GM12878 (cell line): ENCODE measurements around the gene PEAR1. TPM values are rescaled to one million over a fixed set of nuclear protein-coding genes. Genes with fewer than 3 reads are reported as not detected.

ENCODE experiments used
- ATAC-seq: fragments of 200-7000 bp; cut with Tn5 transposase; 3 replicates; pipeline ENCODE4 v1.9.1; 2020; ENCODE audit warnings: mild to moderate bottlenecking, moderate library complexity
- BruUV-seq: library from RNA; stranded (reverse); fragments of 400-500 nt; replicated peaks from 2 replicates; lab custom pipeline; 2021; lab: Mats Ljungman, UMichigan
- CTCF ChIA-PET: fragments of 300-600 bp; sonication (Branson Sonifier 250); formaldehyde crosslinking; extraction: SDS; loops from one replicate; lab custom pipeline; 2021; ENCODE audit warnings: inconsistent platforms; lab: Yijun Ruan, JAX
- POLR2A ChIA-PET: fragments of 350-600 bp; formaldehyde crosslinking; extraction: SDS; loops from one replicate; lab custom pipeline; 2021; ENCODE audit warnings: inconsistent platforms; lab: Charles Lee
- RAD21 ChIA-PET: fragments of 300-600 bp; sonication (Branson Sonifier 250); formaldehyde crosslinking; loops from one replicate; lab custom pipeline; 2023; ENCODE audit warnings: antibody characterized with exemption; ENCODE audit not compliant: unreplicated experiment; lab: Charles Lee
- SMC1A ChIA-PET: fragments of 300-600 bp; sonication (Branson Sonifier 250); formaldehyde crosslinking; loops from one replicate; lab custom pipeline; 2023; ENCODE audit not compliant: unreplicated experiment, uncharacterized antibody; lab: Charles Lee
- DNase-seq: peaks from one replicate; pipeline ENCODE4 v3.0.0-alpha.2; 2011; ENCODE audit warnings: low read depth, low spot score
- FAIRE-seq: peaks from 3 replicates; lab custom pipeline; 2011; peaks lifted over from hg19 to GRCh38; lab: Jason Lieb, UNC
- H2AFZ ChIP-seq: 2 replicates; pipeline ENCODE4 v1.6.0; 2011; ENCODE audit warnings: low read depth, low read length, control low read depth; ENCODE audit not compliant: control insufficient read depth
- H3K27ac ChIP-seq: 2 replicates; pipeline ENCODE4 v1.5.1; 2011; ENCODE audit warnings: control low read depth; ENCODE audit not compliant: control insufficient read depth, insufficient read depth
- H3K27me3 ChIP-seq, 2 experiments: replicated peaks in 1 of 2; 2 replicates each; pipeline versions ENCODE4 v1.6.0 to v1.6.1; 2011; ENCODE audit warnings: low read length in 1 of 2; ENCODE audit not compliant: control insufficient read depth in 2 of 2, insufficient read depth in 2 of 2
- H3K36me3 ChIP-seq, 2 experiments: 2 replicates each; pipeline ENCODE4 v1.5.1; 2011; ENCODE audit warnings: low read length in 1 of 2; ENCODE audit not compliant: control insufficient read depth in 2 of 2, insufficient read depth in 2 of 2
- H3K4me1 ChIP-seq: 2 replicates; pipeline ENCODE4 v1.6.1; 2011; ENCODE audit warnings: mild to moderate bottlenecking, low read length, moderate library complexity, mixed read lengths; ENCODE audit not compliant: control insufficient read depth, insufficient read depth
- H3K4me2 ChIP-seq: 2 replicates; pipeline ENCODE4 v1.6.0; 2011; ENCODE audit warnings: control low read depth; ENCODE audit not compliant: control insufficient read depth, insufficient read depth
- H3K4me3 ChIP-seq: fragments of 200-600 bp; sonication (generic); 2 replicates; pipeline ENCODE4 v1.5.1; 2016
- H3K79me2 ChIP-seq: 2 replicates; pipeline ENCODE4 v1.6.0; 2011; ENCODE audit warnings: low read length; ENCODE audit not compliant: control insufficient read depth, insufficient read depth
- H3K9ac ChIP-seq: 2 replicates; pipeline ENCODE4 v1.8.0; 2011; ENCODE audit warnings: low read length, control low read depth, mixed read lengths; ENCODE audit not compliant: control insufficient read depth, insufficient read depth
- H3K9me3 ChIP-seq: replicated peaks from 3 replicates; pipeline ENCODE4 v1.5.1; 2011; ENCODE audit warnings: mild to moderate bottlenecking, low read length; ENCODE audit not compliant: control insufficient read depth, insufficient read depth
- H4K20me1 ChIP-seq: 2 replicates; pipeline ENCODE4 v1.6.0; 2011; ENCODE audit not compliant: control insufficient read depth, insufficient read depth
- CBX3 ChIP-seq: fragments of 200-600 bp; sonication (generic); IDR thresholded peaks from 2 replicates; pipeline ENCODE4 v1.6.1; 2016; ENCODE audit warnings: low read depth, borderline replicate concordance
- CHD1 ChIP-seq: IDR thresholded peaks from 2 replicates; pipeline ENCODE4 v1.6.1; 2012; ENCODE audit warnings: low read depth, low read length, improper control_type of control experiment
- CHD2 ChIP-seq: IDR thresholded peaks from 2 replicates; pipeline ENCODE4 v1.6.1; 2011; ENCODE audit warnings: low read depth, low read length, improper control_type of control experiment, borderline replicate concordance
- ETV6 ChIP-seq, 2 experiments: fragments of 450-650 bp in 1 of 2; IDR thresholded peaks in 1 of 2; conservative IDR thresholded peaks in 1 of 2; 2 replicates each; pipeline ENCODE4 v1.6.1; 2014; ENCODE audit warnings: antibody characterized with exemption in 1 of 2, borderline replicate concordance in 1 of 2, low read depth in 1 of 2, mild to moderate bottlenecking in 1 of 2, moderate library complexity in 1 of 2
- HDAC6 ChIP-seq: fragments of 200-600 bp; sonication (generic); IDR thresholded peaks from one replicate; pipeline ENCODE4 v1.8.0; 2017; ENCODE audit warnings: antibody characterized with exemption; ENCODE audit not compliant: unreplicated experiment
- JUNB ChIP-seq: IDR thresholded peaks from 2 replicates; pipeline ENCODE4 v1.6.1; 2016; ENCODE audit warnings: antibody characterized with exemption, mild to moderate bottlenecking
- NR2C2 ChIP-seq: IDR thresholded peaks from 2 replicates; pipeline ENCODE4 v1.6.1; 2011; ENCODE audit warnings: borderline replicate concordance, low read depth; ENCODE audit not compliant: control insufficient read depth, insufficient read length
- TARDBP ChIP-seq: IDR thresholded peaks from 2 replicates; pipeline ENCODE4 v1.6.1; 2016; ENCODE audit warnings: borderline replicate concordance
- WRNIP1 ChIP-seq: IDR thresholded peaks from 2 replicates; pipeline ENCODE4 v1.6.1; 2011; ENCODE audit warnings: low read depth, low read length, improper control_type of control experiment, borderline replicate concordance
- YBX1 ChIP-seq: fragments of 450-650 bp; IDR thresholded peaks from 2 replicates; pipeline ENCODE4 v1.6.1; 2016; ENCODE audit warnings: antibody characterized with exemption
- ZBED1 ChIP-seq: IDR thresholded peaks from 2 replicates; pipeline ENCODE4 v1.6.1; 2016; ENCODE audit warnings: borderline replicate concordance
- ZNF274 ChIP-seq: IDR thresholded peaks from one replicate; pipeline ENCODE4 v1.8.0; 2011; ENCODE audit not compliant: insufficient read length, insufficient read depth
- WGBS: methylation state at CpG from one replicate; pipeline ENCODE4 v1.1.6; 2016; ENCODE audit warnings: low lambda C conversion rate; ENCODE audit not compliant: insufficient replicate concordance, insufficient coverage; ENCODE audit errors: missing lambda C conversion rate; 5-methylcytosine and 5-hydroxymethylcytosine counted together
- in situ Hi-C: fragments of 300-500 bp; cut with MboI; formaldehyde crosslinking; loops from 9 replicates; pipeline ENCODE4 v1.14.3; 2018; ENCODE audit warnings: mixed read lengths
- intact Hi-C: fragments of 100-400 bp; cut with micrococcal nuclease; formaldehyde crosslinking; loops from one replicate; pipeline ENCODE4 v1.14.2; 2022; ENCODE audit not compliant: unreplicated experiment
- polyA plus RNA-seq, 11 experiments: library from polyadenylated mRNA; depleted of rRNA in 4 of 11; unstranded in 6 of 11; stranded (reverse) in 5 of 11; fragments of >200 nt; fragmentation: Nextera tagmentation in 4 of 11; fragmentation: Illumina TruSeq in 1 of 11; extraction: Ambion mirVana in 4 of 11; extraction: Trizol in 1 of 11; gene quantifications; 1 replicate in 1 of 11; 2 replicates in 10 of 11; pipeline versions ENCODE4 v1.2.1 to v1.2.3, GENCODE V29; 2011 to 2016; ENCODE audit warnings: inconsistent platforms in 2 of 11, missing spikeins in 2 of 11, low read depth in 1 of 11
- total RNA-seq, 4 experiments: library from RNA; depleted of rRNA in 3 of 4; stranded (reverse); fragments of >200 nt in 3 of 4; fragmentation: Illumina TruSeq in 1 of 4; extraction: Trizol in 1 of 4; gene quantifications; 2 replicates each; pipeline versions ENCODE4 v1.2.1 to v1.2.3, GENCODE V29; 2013 to 2021
- TF ChIP-seq, protein P1 (sequence below): IDR thresholded peaks from 2 replicates; pipeline ENCODE4 v1.6.1; 2012; ENCODE audit warnings: low read depth, low read length, improper control_type of control experiment
- TF ChIP-seq, protein P2 (sequence below): fragments of 150-350 bp; IDR thresholded peaks from 2 replicates; pipeline ENCODE4 v1.6.1; 2016; ENCODE audit warnings: low read depth, low read length
- TF ChIP-seq, protein P3 (sequence below): IDR thresholded peaks from 2 replicates; pipeline ENCODE4 v1.6.1; 2012; ENCODE audit warnings: improper control_type of control experiment, low read depth, low read length; ENCODE audit not compliant: insufficient replicate concordance

The PEAR1 gene
- total and polyA plus RNA-seq, 10 of the 15 experiments (the other 5 are each of a cell fraction or from before 2014, with no cell fraction given) = not detected

DNA sequence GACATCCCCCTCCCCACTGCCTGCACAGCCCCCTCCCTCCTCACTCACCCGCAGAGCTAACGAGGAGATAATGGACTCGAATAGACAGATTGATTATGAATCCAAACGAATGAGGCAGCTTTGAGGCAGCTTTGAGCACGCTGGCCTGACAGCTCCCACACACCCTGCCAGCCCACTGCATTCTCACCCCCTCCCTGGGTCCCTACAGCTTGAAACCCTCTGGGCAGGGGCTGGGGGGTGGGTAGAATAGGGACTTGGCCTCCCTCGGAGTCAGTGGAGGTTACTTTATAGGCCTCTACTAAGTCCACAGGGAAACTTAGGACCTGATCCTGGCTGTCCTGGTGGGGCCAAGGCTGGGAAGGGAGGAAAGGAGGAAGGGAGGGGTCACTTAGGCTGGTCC is 30.9 kb upstream of the PEAR1 start:
- CTCF ChIA-PET = interaction anchor here (1.2 to 9.4 kb wide), 9 partner anchors 13 to 178 kb away, joined by 3 to 248 read pairs (median 37); partner anchors contain the start of genes CRABP2, ISG20L2 and METTL25B
- WGBS = 52% methylated on average over 6 of the region's 6 CpGs
- Histone ChIP-seq H3K9me3 (no peaks in the 10 kb centered on the region), H2AFZ (no peak overlapping the region), H3K4me2 (no peak overlapping the region; the same call in 1 of the 2 replicates), H3K9ac (no peak overlapping the region), H4K20me1 (no peaks in the 10 kb centered on the region), H3K36me3 (no peaks in the 10 kb centered on the region), H3K27ac (no peak overlapping the region), H3K4me1 (peaks cover 26% of the 10 kb centered on the region), H3K27me3 (peaks cover 3 to 22% of the 10 kb centered on the region in 2 experiments), H3K4me3 (no peak overlapping the region), H3K79me2 (no peaks in the 10 kb centered on the region)
- ATAC-seq (no peak), DNase-seq (no peak), FAIRE-seq (no peak)
- SMC1A ChIA-PET = interaction anchor here (1.1 to 4.2 kb wide), 5 partner anchors 24 to 176 kb away, joined by 3 to 75 read pairs (median 4); partner anchors contain the start of genes ISG20L2 and METTL25B
- no TSS peak for BruUV-seq
- RAD21 ChIA-PET = interaction anchor here (3.9 to 7.0 kb wide), 4 partner anchors 25 to 135 kb away, joined by 27 to 115 read pairs (median 114); partner anchors contain the start of genes ISG20L2 and METTL25B
- in situ Hi-C loops (loop anchor here (5.0 kb wide), 2 partner anchors 60 to 175 kb away; no protein-coding TSS in a partner anchor), intact Hi-C loops (no loop called here)
- POLR2A ChIA-PET = interaction anchor here (0.6 kb wide), 1 partner anchor 67 kb away, joined by 5 read pairs; no protein-coding TSS in a partner anchor
- no peak for TF ChIP-seq ZNF274
- TF ChIP-seq YBX1 = no peak
- no peak for TF ChIP-seq CBX3
- TF ChIP-seq ZBED1 = no peak
- TF ChIP-seq, protein P1, sequence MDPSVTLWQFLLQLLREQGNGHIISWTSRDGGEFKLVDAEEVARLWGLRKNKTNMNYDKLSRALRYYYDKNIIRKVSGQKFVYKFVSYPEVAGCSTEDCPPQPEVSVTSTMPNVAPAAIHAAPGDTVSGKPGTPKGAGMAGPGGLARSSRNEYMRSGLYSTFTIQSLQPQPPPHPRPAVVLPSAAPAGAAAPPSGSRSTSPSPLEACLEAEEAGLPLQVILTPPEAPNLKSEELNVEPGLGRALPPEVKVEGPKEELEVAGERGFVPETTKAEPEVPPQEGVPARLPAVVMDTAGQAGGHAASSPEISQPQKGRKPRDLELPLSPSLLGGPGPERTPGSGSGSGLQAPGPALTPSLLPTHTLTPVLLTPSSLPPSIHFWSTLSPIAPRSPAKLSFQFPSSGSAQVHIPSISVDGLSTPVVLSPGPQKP = no peak
- no peak for TF ChIP-seq TARDBP
- TF ChIP-seq ETV6 (conservative IDR thresholded peaks at IDR 0.05 in 1 of 2, IDR thresholded peaks at IDR 0.05 in 1 of 2; ENCODE audit: borderline replicate concordance in 1 of 2, low read depth in 1 of 2) = no peak
- TF ChIP-seq NR2C2 = no peak
- TF ChIP-seq JUNB = no peak
- TF ChIP-seq, protein P2, sequence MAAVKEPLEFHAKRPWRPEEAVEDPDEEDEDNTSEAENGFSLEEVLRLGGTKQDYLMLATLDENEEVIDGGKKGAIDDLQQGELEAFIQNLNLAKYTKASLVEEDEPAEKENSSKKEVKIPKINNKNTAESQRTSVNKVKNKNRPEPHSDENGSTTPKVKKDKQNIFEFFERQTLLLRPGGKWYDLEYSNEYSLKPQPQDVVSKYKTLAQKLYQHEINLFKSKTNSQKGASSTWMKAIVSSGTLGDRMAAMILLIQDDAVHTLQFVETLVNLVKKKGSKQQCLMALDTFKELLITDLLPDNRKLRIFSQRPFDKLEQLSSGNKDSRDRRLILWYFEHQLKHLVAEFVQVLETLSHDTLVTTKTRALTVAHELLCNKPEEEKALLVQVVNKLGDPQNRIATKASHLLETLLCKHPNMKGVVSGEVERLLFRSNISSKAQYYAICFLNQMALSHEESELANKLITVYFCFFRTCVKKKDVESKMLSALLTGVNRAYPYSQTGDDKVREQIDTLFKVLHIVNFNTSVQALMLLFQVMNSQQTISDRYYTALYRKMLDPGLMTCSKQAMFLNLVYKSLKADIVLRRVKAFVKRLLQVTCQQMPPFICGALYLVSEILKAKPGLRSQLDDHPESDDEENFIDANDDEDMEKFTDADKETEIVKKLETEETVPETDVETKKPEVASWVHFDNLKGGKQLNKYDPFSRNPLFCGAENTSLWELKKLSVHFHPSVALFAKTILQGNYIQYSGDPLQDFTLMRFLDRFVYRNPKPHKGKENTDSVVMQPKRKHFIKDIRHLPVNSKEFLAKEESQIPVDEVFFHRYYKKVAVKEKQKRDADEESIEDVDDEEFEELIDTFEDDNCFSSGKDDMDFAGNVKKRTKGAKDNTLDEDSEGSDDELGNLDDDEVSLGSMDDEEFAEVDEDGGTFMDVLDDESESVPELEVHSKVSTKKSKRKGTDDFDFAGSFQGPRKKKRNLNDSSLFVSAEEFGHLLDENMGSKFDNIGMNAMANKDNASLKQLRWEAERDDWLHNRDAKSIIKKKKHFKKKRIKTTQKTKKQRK = no peak
- no peak for TF ChIP-seq HDAC6
- TF ChIP-seq, protein P3, sequence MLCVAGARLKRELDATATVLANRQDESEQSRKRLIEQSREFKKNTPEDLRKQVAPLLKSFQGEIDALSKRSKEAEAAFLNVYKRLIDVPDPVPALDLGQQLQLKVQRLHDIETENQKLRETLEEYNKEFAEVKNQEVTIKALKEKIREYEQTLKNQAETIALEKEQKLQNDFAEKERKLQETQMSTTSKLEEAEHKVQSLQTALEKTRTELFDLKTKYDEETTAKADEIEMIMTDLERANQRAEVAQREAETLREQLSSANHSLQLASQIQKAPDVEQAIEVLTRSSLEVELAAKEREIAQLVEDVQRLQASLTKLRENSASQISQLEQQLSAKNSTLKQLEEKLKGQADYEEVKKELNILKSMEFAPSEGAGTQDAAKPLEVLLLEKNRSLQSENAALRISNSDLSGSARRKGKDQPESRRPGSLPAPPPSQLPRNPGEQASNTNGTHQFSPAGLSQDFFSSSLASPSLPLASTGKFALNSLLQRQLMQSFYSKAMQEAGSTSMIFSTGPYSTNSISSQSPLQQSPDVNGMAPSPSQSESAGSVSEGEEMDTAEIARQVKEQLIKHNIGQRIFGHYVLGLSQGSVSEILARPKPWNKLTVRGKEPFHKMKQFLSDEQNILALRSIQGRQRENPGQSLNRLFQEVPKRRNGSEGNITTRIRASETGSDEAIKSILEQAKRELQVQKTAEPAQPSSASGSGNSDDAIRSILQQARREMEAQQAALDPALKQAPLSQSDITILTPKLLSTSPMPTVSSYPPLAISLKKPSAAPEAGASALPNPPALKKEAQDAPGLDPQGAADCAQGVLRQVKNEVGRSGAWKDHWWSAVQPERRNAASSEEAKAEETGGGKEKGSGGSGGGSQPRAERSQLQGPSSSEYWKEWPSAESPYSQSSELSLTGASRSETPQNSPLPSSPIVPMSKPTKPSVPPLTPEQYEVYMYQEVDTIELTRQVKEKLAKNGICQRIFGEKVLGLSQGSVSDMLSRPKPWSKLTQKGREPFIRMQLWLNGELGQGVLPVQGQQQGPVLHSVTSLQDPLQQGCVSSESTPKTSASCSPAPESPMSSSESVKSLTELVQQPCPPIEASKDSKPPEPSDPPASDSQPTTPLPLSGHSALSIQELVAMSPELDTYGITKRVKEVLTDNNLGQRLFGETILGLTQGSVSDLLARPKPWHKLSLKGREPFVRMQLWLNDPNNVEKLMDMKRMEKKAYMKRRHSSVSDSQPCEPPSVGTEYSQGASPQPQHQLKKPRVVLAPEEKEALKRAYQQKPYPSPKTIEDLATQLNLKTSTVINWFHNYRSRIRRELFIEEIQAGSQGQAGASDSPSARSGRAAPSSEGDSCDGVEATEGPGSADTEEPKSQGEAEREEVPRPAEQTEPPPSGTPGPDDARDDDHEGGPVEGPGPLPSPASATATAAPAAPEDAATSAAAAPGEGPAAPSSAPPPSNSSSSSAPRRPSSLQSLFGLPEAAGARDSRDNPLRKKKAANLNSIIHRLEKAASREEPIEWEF = no peak
- TF ChIP-seq CHD1 = no peak
- TF ChIP-seq CHD2 = no peak
- no peak for TF ChIP-seq WRNIP1
